Transverse colon (tissue), 4 donors: Measurements from ENCODE around the gene AGK. TPM values are rescaled to one million over a fixed set of nuclear protein-coding genes. Genes with fewer than 3 reads are reported as not detected.

ENCODE experiments used
- DNase-seq: peaks from one replicate; pipeline ENCODE4 v3.0.0-alpha.2; 2019
- H3K27ac ChIP-seq, 4 donors: fragments of 200-600 bp; sonication (generic); 2 replicates each; pipeline ENCODE4 v1.5.1; 2016 to 2018; ENCODE audit warnings: inconsistent platforms in 4 of 4
- H3K27me3 ChIP-seq: fragments of 200-600 bp; sonication (generic); 2 replicates; pipeline ENCODE4 v1.5.1; 2017; ENCODE audit warnings: inconsistent platforms
- H3K36me3 ChIP-seq, 4 donors: fragments of 200-600 bp; sonication (generic); 2 replicates each; pipeline ENCODE4 v1.5.1; 2017 to 2019; ENCODE audit warnings: inconsistent platforms in 4 of 4
- H3K4me1 ChIP-seq, 4 donors: fragments of 200-600 bp; sonication (generic); 2 replicates each; pipeline ENCODE4 v1.5.1; 2017 to 2020; ENCODE audit warnings: inconsistent platforms in 4 of 4
- H3K4me3 ChIP-seq, 4 donors: fragments of 200-600 bp; sonication (generic); 1 replicate in 1 of 4; 2 replicates in 3 of 4; pipeline versions ENCODE4 v1.5.1 to v1.6.1; 2017 to 2019; ENCODE audit warnings: inconsistent platforms in 4 of 4
- H3K9me3 ChIP-seq, 2 donors: fragments of 200-600 bp; sonication (generic); 2 replicates each; pipeline ENCODE4 v1.5.1; 2017 to 2019; ENCODE audit warnings: inconsistent platforms in 2 of 2
- EP300 ChIP-seq: sonication (generic); formaldehyde crosslinking; IDR thresholded peaks from one replicate; pipeline ENCODE4 v1.6.1; 2017; ENCODE audit warnings: antibody characterized with exemption, low read depth
- POLR2A ChIP-seq: fragments of 450-650 bp; IDR thresholded peaks from one replicate; pipeline ENCODE4 v1.6.1; 2016; ENCODE audit warnings: antibody characterized with exemption, mild to moderate bottlenecking, moderate library complexity
- POLR2AphosphoS5 ChIP-seq, 3 donors: sonication (generic); formaldehyde crosslinking; IDR thresholded peaks; one replicate each; pipeline ENCODE4 v1.6.1; 2016; ENCODE audit warnings: antibody characterized with exemption in 3 of 3
- WGBS, 2 donors: methylation state at CpG; one replicate each; pipeline ENCODE4 v1.1.5; 2018; ENCODE audit warnings: low coverage in 1 of 2; 5-methylcytosine and 5-hydroxymethylcytosine counted together
- in situ Hi-C, 4 donors: fragments of 200-750 bp; cut with MboI; loops; one replicate each; pipeline versions ENCODE4 v1.15.0 to v1.15.1; 2017; ENCODE audit warnings: low sequenced_read_pairs in 3 of 4, low pct_ligation_motif_present in 1 of 4, low pct_unique_long_range_greater_than_20kb in 1 of 4
- intact Hi-C: fragments of 100-400 bp; cut with DNase I; formaldehyde crosslinking; loops from one replicate; pipeline ENCODE4 v1.15.1; 2023; ENCODE audit warnings: low total_unique reads
- total RNA-seq, 4 donors: library from RNA; depleted of rRNA; stranded (reverse); fragments of >200 nt; gene quantifications; one replicate each; pipeline ENCODE4 v1.1.0, GENCODE V29; 2016
- TF ChIP-seq, protein P1 (sequence below), 5 experiments: fragments of 200-600 bp in 3 of 5; fragments of 450-650 bp in 2 of 5; sonication (generic) in 3 of 5; IDR thresholded peaks; 1 replicate in 2 of 5; 2 replicates in 3 of 5; pipeline ENCODE4 v1.5.1; 2016 to 2017; ENCODE audit warnings: antibody characterized with exemption in 5 of 5, inconsistent platforms in 3 of 5, mild to moderate bottlenecking in 2 of 5, moderate library complexity in 1 of 5

AGK gene
- total RNA-seq, 4 donors from 2014 or later = 5.4 to 22.8 (median 19.1) TPM

DNA sequence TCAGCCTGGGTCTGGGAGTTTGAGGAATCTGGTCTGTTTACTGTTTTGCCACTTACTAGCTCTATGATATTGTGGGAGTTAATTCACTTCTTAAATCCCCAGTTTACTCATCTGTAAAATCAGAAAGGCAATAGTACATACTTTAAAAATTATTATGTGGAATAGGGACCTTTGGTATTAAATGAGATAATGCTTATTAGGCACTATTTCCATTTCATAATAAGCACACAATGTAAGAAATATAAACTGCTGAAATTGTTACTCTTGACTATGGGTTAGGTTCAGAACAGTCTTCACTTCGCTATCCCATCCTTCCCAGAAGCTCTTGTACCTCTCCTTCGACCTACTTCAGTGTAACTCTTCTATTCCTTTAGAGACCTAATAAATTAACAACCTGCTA is 47.2 kb downstream of the AGK start:
- TF ChIP-seq POLR2A (no peak), POLR2AphosphoS5 (IDR thresholded peaks at IDR 0.05) (no peak), EP300 (no peak)
- TF ChIP-seq, protein P1, sequence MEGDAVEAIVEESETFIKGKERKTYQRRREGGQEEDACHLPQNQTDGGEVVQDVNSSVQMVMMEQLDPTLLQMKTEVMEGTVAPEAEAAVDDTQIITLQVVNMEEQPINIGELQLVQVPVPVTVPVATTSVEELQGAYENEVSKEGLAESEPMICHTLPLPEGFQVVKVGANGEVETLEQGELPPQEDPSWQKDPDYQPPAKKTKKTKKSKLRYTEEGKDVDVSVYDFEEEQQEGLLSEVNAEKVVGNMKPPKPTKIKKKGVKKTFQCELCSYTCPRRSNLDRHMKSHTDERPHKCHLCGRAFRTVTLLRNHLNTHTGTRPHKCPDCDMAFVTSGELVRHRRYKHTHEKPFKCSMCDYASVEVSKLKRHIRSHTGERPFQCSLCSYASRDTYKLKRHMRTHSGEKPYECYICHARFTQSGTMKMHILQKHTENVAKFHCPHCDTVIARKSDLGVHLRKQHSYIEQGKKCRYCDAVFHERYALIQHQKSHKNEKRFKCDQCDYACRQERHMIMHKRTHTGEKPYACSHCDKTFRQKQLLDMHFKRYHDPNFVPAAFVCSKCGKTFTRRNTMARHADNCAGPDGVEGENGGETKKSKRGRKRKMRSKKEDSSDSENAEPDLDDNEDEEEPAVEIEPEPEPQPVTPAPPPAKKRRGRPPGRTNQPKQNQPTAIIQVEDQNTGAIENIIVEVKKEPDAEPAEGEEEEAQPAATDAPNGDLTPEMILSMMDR (IDR thresholded peaks at IDR 0.05) = no peak
- intact Hi-C loops = no loop called here
- Histone ChIP-seq H3K36me3 (no peaks in the 10 kb centered on the region), H3K27me3 (no peaks in the 10 kb centered on the region), H3K4me3 (no peak overlapping the region), H3K27ac (no peak overlapping the region), H3K4me1 (no peaks in the 10 kb centered on the region), H3K9me3 (no peaks in the 10 kb centered on the region)
- 85 to 99% methylated on average over 2 of the region's 2 CpGs for WGBS, 2 donors
- in situ Hi-C loops = no loop called here
- DNase-seq = no peak

DNA sequence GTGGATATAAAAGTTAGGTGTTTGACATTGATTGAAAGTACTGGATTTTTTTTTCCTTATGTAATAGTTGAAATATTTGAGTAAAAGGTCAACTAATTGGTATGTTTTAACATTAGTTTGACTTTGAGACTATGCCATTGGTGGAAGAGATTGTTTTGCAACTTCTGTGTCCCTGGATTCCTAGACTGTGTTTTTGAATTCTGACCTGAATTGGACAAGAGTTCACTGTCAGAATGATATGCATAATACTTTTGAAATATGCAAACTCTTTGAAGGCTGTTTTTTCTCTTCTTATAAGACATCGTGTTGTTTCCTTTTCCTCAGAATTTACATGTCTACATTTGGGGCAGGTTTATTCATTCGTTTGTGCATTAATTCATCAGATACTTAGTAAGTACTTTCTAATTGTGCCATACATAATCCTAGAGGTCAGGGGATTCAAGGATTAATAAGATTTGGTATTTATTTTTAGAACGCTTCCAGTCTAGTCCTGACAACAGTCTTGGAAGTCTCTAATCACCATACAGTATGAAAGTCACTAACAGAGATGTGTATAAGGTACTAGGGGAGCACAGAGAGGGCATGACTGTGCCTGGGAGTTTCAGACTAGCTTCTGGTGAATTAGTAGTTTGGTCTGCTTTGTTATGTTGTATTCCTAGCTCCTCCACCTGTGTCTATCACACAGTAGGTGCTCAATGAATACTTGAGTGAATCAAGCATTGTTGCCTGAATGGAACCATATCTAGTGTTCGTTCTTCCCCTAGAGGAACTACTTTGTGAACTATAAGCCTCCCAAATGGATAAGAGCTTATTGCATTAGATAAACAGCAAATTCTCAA is 49.2 kb downstream of the AGK start:
- Histone ChIP-seq H3K4me1 (no peaks in the 10 kb centered on the region), H3K27me3 (no peaks in the 10 kb centered on the region), H3K36me3 (no peaks in the 10 kb centered on the region), H3K27ac (no peak overlapping the region), H3K9me3 (no peaks in the 10 kb centered on the region), H3K4me3 (no peak overlapping the region)
- in situ Hi-C loops = no loop called here
- TF ChIP-seq, protein P1 (IDR thresholded peaks at IDR 0.05) = no peak
- no peak for TF ChIP-seq POLR2AphosphoS5 (IDR thresholded peaks at IDR 0.05)
- TF ChIP-seq POLR2A = no peak
- TF ChIP-seq EP300 = no peak
- WGBS, 2 donors = 89 to 91% methylated on average over 3 to 4 of the region's 4 CpGs
- intact Hi-C loops = no loop called here
- no peak for DNase-seq

DNA sequence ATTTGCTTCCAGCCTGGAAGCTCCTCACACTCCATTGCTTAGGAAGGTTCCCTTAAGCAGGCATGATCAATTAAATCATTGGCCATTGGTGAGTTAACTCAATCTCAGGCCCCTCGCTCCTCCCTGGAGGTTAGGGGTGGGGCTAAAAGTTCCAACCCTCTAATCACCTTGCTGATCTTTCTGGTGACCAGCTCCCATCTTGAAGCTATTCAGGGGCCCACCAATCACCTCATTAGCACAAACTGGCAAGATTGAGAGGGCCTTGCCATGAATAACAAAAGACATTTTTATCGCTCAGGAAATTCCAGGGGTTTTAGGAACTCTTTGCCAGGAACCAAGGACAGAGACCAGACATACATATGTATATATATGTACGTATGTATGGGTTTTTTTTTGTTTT is 58.4 kb downstream of the AGK start:
- Histone ChIP-seq H3K27me3 (no peaks in the 10 kb centered on the region), H3K4me1 (no peaks in the 10 kb centered on the region), H3K9me3 (no peaks in the 10 kb centered on the region), H3K4me3 (no peak overlapping the region), H3K36me3 (peaks cover 0 to 12% (median 0%) of the 10 kb centered on the region in 4 donors), H3K27ac (no peak overlapping the region)
- WGBS, 2 donors = 95 to 100% methylated on average over 1 to 3 of the region's 3 CpGs
- TF ChIP-seq EP300 (no peak), POLR2A (no peak), POLR2AphosphoS5 (IDR thresholded peaks at IDR 0.05) (no peak)
- TF ChIP-seq, protein P1 (IDR thresholded peaks at IDR 0.05) = no peak
- no peak for DNase-seq
- in situ Hi-C loops = no loop called here
- intact Hi-C loops = no loop called here

DNA sequence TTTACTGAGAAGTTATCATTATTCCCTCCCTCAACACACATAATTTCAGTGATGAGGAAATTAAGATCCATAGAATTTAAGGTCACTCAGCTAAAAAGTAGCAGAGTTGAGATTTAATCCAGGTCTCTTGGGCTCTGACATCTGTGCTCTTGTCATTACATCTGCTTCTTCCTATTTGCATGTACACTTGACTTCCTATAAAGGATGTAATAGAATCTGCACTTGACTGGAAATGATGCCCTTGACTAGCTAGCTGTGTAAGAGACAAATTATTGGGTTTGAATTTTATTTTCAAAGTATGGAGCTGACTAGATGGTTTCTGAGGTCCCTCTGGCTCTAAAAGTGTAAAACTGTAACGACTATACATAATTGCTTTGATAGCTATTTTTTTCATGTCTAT is 59.5 kb downstream of the AGK start:
- Histone ChIP-seq H3K27ac (no peak overlapping the region), H3K27me3 (no peaks in the 10 kb centered on the region), H3K4me1 (no peaks in the 10 kb centered on the region), H3K4me3 (no peak overlapping the region), H3K36me3 (peaks cover 0 to 12% (median 0%) of the 10 kb centered on the region in 4 donors), H3K9me3 (no peaks in the 10 kb centered on the region)
- WGBS, 2 donors = 90 to 100% methylated on average over 1 of the region's 1 CpG
- DNase-seq = no peak
- in situ Hi-C loops = no loop called here
- TF ChIP-seq, protein P1 (IDR thresholded peaks at IDR 0.05) = no peak
- TF ChIP-seq EP300 (no peak), POLR2AphosphoS5 (IDR thresholded peaks at IDR 0.05) (no peak), POLR2A (no peak)
- intact Hi-C loops = no loop called here
